Measurements from ENCODE around the gene EHD2.
"Not testable (repeated sequence)": the region's sequence is repeated elsewhere in the genome, so short reads cannot be mapped to it uniquely, and the experiment has no call there.

Gene EHD2

DNA sequence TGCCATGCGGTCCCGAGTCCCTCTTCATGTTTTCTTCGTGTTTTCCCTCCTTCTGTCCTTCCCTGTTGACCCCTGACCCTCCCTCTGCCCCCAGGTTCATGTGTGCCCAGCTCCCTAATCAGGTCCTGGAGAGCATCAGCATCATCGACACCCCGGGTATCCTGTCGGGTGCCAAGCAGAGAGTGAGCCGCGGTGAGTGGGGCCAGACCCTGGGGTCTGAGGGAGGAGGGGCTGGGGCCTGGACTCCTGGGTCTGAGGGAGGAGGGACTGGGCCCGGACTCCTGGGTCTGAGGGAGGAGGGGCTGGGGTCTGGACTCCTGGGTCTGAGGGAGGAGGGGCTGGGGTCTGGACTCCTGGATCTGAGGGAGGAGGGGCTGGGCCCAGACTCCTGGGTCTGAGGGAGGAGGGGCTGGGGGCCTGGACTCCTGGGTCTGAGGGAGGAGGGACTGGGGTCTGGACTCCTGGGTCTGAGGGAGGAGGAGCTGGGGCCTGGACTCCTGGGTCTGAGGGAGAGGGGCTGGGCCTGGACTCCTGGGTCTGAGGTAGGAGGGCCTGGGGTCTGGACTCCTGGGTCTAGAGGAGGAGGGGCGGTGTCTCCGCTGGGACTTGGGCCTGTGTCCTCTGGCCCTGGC is 5.3 kb downstream of the EHD2 start:
- not testable (repeated sequence) for DNase-seq

DNA sequence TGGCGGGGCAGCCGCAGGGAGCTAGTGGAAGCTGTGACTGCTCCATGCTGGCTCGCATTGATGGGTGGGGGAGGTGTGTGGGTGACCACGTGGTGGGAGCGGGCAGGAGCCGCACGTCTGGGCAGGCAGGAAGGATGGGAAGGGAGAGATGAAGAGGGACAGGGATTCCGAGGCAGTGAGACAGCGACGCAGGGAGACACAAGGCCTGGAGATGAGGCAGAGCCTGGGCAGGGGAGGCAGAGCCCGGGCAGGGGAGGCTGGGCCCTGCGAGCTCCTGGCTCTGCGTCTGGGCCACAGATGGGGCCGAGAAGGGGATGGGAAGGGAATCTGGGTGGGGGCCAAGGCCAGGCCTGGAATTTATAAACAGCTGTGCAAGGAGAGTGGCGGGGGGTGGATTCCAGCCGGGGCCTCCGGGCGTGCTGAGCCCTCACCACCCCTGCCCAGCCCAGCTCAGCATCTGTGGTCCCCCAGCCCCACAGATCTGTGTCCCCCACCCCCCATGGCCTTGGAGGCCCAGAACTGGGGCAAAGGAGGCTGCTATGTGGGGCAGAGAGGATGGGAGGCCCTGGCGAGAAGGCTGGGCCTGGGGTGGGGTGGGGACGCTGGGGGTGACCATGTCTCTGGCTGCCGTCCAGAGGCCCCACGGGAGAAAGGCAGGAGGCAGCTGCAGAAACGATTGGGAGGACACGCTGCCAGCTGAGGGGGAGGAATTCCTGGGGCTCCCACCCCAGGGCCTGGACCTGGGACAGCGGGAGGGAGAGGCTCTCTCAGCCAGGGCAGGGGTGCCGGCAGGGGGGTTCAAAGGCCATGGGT is 6.0 kb downstream of the EHD2 start:
- no peak for DNase-seq

DNA sequence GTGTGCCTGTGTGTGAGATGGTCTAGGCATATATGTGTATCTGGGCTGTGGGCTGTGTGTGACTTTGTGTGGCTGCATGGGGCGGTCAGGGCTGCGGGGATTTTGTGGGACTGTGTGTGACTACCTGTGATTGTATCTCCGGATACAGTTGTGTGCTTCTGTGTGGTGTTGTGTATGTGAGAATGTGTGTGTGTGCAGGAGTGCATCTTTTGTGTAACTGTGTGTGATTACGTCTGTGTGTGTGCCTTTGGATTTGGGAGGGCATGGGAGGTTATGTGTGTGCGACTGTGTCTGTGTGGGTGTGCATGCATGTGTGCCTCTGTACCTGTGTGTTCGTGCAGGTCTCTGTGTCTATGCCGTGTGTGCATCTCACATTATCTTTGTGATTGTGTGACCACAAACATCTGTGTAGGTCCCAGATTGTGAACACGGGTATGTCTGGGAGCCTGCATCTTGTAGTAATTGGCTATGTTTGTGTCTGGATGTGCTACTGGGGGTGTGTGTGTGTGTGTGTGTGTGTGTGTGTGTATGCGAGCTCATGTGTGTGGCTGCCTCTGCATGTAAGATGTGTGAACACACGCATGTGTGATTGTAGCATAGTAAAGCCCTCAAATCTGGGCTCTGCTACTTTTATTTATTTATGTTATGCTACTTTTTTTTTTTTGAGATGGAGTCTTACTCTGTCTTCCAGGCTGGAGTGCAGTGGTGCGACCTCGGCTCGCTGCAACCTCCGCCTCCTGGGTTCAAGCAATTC is 7.6 kb downstream of the EHD2 start:
- DNase-seq: no peak

DNA sequence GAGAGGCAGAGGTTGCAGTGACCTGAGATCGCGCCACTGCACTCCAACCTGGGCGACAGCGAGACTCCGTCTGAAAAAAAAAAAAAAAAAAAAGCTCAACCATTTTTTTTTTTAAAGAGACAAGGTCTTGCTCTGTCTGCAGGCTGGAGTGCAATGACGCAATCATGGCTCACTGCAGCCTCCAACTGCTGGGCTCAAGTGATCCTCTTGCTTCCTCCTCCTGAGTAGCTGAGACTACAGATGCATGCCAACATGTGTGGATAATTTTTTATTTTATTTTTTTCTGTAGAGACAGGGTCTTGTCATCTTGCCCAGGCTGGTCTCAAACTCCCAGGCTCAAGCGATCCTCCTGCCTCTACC is 10.3 kb downstream of the EHD2 start:
- DNase-seq: no peak

DNA sequence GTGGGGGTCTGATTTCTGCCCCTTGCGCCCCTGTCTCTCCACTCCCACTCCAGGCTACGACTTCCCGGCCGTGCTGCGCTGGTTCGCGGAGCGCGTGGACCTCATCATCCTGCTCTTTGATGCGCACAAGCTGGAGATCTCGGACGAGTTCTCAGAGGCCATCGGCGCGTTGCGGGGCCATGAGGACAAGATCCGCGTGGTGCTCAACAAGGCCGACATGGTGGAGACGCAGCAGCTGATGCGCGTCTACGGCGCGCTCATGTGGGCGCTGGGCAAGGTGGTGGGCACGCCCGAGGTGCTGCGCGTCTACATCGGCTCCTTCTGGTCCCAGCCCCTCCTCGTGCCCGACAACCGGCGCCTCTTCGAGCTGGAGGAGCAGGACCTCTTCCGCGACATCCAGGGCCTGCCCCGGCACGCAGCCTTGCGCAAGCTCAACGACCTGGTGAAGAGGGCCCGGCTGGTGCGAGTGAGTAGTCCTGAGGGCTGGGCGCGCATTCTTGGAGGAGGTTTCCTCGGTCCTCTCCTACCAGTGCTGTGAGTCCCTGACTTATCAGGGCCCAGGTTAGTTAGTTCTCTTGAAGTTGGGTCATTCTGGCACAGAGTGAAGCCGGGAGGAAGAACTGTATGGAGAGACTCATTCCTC is 12.7 kb downstream of the EHD2 start:
- no peak for DNase-seq

DNA sequence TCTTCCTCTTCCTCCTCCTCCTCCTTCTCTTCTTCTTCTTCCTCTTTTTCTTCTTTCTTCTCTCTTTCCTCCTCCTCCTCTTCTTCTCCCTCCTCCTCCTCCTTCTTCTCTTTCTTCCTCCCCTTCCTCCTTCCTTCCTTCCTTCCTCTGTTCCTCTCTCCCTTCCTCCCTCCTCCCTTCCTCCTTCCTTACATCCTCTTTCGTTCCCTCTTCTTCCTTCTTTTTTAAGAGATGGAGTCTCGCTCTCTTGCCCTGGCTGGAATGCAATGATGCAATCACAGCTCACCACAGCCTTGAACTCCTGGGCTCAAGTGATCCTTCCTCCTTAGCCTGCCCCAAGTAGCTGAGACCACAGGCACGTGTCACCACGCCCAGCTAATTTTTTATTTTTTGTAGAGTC is 13.2 kb downstream of the EHD2 start:
- DNase-seq: no peak

DNA sequence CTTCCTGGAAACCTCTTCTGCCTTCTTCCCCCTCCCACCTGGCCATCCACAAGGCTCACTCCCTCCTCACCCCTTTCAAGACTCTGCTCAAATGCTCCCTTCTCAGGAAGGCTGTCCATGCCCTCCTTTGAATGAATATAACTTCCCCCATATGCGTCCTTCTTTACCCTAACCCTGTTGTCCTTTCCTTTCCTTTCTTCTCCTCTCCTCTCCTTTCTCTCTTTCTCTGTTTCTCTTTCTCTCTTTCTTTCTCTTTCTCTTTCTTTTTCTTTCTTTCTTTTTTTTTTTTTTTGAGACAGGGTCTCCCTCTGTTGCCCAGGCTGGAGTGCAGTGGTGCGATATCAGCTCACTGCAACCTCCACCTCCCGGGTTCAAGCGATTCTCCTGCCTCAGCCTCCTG is 15.1 kb downstream of the EHD2 start:
- not testable (repeated sequence) for DNase-seq

DNA sequence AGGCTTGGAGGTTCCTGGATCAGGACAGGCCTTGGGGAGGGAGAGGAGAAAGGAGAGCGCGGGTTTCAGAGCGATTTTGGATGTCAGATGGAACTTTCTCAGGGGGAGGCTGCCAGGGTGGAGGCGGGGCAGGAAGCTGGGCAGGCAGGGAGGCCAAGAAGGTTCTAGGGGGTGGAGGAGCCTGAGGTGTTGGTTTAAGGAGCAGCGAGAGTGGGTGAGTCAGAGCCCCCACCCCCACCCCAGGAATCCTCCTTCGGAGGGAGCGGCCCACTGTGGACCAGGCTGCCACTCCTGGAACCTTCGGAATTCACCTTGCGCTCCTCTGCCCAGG is 16.2 kb downstream of the EHD2 start:
- DNase-seq: no peak

DNA sequence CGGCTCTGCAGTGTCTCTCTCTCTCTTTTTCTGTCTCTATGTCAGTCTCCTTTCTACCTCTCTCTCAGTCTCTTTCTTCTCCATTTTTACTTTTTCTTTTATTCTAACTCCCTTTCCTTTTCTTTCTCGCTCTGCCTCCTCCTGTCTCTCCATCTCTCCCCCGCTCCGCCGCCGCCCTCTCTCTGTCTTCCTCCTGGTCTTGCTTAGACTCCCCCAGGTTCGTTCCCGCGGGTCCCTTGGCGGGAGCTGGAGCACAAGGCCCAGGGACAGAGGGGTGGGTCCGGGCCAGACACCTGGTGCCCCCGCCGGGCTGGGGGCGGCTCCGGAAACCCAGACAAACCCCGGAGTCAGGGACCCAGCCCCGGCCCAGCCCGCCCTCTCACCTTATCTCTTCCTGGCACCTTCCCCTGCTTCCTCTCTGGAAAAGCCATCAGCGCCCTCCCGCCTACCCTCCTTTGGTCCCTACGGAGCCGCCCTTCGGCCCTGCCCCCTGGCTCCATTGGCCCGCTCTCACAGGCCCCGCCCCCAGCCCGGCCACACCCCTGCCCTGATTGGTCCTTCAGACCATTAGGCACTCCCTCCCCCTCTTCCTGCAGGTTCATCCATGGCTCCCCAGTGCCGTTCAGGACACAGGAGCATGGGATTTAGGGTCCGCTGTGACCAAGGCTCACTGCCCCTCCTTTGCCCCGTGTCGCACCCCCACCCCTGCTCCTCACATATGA is 16.7 kb downstream of the EHD2 start:
- DNase-seq: peak; percentile 57

DNA sequence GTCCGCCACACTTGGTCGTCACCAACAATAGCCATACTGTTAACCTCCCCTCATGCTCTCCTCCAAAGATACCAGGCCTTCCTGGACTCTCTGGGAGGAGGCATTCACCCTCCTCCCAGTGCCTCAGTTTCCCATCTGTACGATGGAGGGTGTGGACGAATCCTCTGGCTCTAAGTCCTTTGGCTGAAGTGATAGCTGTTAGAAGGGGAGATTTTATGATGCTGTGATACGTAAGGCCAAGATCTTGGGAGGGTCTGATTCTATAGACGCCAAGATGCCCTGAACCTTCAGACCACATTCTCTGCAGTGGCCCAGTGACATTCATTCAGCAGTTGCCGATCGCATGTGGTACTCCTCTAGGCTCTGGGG is 17.3 kb downstream of the EHD2 start:
- no peak for DNase-seq

DNA sequence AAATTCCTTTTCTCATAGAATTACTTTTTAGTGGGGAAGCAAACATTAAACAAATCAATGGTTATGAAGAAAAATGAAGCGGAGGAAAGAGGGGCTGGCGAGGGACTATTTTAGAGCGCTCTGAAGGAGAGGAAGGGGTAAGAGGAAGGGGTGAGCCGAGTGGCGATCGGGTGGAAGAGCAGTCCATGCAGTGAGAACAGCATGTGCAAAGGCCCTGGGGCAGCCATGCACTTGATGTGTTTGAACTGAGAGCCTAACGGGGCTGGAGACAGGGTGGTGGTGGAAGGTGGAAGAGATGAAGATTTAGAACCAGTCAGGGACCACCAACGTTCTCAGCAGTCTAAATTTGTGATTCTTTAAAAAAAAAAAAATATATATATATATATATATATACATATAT is 17.7 kb downstream of the EHD2 start:
- no peak for DNase-seq

DNA sequence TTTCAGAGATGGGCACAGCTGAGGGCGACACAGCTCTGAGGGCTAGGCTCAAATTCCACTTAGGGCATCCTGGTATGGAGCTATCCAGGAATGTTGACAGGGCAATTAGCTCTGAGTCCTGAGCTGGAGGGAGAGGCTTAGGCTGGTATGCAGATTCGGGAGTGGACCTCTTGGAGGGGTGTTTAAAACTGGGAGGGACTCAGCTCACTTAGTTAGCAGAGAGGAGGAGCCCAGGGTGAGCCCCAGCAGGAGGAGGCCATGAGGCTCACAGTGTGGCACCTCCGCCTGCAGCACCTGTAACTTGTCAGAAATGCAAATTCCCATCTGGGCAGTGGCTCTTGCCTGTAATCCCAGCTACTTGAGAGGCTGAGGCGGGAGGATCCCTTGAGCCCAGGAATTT is 21.9 kb downstream of the EHD2 start:
- no peak for DNase-seq

DNA sequence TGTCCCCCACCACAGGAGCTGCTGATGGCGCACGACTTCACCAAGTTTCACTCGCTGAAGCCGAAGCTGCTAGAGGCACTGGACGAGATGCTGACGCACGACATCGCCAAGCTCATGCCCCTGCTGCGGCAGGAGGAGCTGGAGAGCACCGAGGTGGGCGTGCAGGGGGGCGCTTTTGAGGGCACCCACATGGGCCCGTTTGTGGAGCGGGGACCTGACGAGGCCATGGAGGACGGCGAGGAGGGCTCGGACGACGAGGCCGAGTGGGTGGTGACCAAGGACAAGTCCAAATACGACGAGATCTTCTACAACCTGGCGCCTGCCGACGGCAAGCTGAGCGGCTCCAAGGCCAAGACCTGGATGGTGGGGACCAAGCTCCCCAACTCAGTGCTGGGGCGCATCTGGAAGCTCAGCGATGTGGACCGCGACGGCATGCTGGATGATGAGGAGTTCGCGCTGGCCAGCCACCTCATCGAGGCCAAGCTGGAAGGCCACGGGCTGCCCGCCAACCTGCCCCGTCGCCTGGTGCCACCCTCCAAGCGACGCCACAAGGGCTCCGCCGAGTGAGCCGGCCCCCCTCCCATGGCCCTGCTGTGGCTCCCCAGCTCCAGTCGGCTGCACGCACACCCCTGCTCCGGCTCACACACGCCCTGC is 27.8 kb downstream of the EHD2 start:
- DNase-seq: no peak

DNA sequence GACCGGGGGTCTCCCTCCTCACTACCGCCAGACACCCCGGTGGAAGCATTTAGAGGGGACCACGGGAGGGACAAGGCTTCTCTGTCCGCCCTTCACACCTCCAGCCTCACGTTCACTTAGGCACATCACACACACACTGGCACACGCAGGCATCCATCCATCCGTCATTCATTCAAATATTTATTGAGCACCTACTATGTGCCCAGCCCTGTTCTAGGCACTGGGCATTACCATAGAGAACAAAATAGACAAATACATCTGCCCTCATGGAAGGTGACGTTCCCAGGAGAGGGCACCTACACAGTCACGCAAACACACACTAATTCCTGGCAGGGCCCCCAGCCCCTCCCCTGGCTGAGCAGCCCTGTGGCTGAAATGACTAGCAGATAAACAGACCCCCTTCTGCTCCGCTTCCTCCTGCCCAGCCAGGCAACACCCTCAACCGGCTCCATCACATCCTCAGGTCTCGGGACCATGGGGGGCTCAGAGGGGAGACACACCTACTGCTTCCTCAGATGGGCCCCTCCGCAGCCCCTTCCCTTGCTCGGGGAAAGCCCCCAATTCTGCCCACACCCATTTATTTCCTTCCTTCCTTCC is 28.4 kb downstream of the EHD2 start:
- no peak for DNase-seq

DNA sequence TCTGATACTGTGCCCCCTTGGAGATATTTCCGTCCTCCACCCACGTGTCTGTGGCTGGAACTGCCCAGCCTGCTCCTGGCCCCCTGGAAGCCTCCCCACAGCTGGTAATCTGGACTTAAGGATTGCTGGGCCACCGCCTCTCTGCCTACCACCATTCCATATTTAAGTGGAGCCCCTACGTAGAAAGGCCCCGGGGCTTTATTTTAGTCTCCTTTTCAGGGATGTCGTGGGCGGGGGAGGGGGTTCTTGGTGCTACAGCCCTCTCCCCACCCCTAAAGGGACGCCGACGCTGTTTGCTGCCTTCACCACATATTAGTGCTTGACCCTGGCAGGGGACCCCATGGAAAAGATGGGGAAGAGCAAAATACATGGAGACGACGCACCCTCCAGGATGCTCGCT is 29.4 kb downstream of the EHD2 start:
- DNase-seq: no peak

DNA sequence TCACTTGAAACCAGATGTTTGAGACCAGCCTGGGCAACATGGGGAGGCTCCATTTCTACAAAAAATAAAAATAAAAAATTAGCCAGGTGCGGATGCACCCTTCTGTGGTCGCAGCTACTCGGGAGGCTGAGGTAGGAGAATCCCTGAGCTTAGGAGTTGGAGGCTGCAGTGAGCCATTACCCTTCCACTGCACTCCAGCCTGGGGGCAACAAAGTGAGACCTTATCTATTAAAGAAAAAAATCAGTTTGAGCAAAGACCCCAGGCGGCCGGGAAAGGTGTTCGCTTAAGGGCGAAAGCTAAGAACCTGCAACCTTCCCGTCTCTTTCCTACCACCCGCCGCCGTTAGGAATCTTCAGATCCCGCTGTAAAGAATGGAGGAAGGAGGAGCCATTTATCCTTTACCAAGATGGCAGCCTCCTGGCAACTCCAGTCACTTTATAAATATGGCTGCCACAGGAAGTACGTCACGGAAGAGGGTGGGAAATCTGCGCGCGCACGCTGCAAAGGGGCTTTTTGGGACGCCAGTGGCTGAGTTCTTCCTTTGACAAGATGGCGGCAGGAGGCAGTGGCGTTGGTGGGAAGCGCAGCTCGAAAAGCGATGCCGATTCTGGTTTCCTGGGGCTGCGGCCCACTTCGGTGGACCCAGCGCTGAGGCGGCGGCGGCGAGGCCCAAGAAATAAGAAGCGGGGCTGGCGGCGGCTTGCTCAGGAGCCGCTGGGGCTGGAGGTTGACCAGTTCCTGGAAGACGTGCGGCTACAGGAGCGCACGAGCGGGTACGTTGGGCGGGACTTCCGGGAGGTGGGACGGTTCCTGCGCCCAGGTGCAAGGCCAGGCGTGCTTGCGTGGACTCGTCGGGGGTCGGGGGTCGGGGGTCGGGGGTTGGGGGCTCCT is 32.0 kb downstream of the EHD2 start, which contains the start of gene NOP53:
Gene NOP53, plus strand, starts transcription at position 537 of the 892 bp plus-strand sequence. Its CDS starts 14 bp downstream, at position 551.
- peak; percentile 98 for DNase-seq

DNA sequence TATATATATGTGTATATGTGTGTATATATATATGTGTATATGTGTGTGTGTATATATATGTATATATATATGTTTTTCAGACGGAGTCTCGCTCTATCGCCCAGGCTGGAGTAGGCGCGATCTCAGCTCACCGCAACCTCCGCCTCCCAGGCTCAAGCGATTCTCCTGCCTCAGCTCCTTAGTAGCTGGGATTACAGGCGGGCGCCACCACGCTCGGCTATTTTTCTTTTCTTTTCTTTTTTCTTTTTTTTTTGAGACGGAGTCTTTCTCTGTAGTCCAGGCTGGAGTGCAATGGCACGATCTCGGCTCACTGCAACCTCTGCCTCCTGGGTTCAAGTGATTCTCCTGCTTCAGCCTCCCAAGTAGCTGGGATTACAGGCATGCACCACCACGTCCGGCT is 32.9 kb downstream of the EHD2 start:
- not testable (repeated sequence) for DNase-seq

DNA sequence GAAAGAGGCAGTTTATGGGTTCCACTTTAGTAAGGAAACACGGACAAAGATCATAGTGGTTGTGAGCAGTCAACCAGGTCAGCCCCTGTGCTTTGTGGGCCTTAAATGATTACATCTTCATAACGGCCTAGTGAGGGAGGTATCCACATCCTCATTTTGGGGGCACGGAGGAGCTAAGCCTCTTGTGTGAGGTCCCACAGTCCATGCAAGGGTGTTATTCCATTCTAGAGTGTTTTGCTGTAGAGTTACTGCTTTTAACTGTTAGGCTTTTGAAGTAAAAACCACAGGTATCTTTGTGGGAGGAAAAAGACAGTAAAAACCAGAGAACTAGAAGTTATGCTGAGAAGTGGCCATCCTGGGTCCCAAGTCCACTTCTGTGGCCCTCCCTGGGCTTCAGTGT is 36.1 kb downstream of the EHD2 start:
- DNase-seq: no peak

DNA sequence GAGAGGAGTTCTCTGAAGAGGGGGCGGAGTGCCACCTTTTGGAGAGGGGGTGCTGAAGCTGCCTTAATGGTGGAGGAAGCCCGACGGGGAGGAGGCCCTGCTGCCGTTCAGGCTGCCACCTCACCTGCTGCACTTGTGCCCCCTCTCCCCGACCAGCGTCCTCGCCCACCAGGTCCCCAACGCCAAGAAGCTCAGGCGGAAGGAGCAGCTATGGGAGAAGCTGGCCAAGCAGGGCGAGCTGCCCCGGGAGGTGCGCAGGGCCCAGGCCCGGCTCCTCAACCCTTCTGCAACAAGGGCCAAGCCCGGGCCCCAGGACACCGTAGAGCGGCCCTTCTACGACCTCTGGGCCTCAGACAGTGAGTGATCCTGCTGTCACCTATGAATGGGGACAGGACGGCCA is 37.5 kb downstream of the EHD2 start:
- no peak for DNase-seq

DNA sequence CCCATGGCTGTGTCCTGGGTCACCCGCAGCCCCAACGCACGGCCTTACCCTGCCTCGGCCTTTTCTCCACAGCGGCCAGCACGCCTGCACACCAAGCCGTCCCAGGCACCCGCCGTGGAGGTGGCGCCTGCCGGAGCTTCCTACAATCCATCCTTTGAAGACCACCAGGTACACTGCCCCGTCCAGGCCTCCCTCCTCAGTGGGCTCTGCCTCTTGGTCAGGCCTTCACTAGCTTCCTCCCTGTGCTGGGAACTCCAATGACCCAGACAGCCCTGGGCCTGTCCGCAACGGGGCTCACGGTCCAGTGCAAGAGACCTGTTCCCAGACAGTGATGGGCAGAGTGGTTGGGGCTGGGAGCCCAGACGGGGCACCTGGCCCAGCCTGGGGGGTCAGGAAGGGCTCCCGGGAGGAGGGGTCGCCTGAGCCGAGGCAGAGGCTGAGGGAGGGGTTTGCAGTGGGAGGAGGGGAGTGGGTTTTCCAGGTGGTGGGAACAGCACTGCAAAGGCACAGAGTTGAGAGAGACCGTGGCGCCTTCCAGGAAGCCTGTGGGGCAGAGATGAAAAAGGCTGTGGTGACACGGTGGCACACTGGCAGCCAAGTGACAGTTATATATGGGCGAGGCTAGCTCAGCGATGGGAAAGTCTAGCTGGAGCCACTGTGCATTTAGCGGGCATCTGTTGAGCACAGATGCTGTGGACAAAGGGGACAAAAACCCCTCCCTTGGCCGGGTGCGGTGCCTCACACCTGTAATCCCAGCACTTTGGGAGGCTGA is 39.4 kb downstream of the EHD2 start:
- no peak for DNase-seq
